CD8-positive, alpha-beta memory T cell (primary cell): ENCODE data around the gene TPP2. TPM values are rescaled to one million over a fixed set of nuclear protein-coding genes. Genes with fewer than 3 reads are reported as not detected.
A peak's percentile ranks its signal among the peaks of the same experiment; 100 is the strongest.

Experiments used
- CTCF ChIA-PET: fragments of 350-600 bp; sonication (Branson Sonifier 250); formaldehyde crosslinking; loops from one replicate; lab custom pipeline; 2021; ENCODE audit warnings: antibody characterized with exemption; lab: Charles Lee
- POLR2A ChIA-PET: fragments of 350-600 bp; sonication (Branson Sonifier 250); formaldehyde crosslinking; loops from one replicate; lab custom pipeline; 2021; ENCODE audit warnings: antibody characterized with exemption; lab: Charles Lee
- DNase-seq, 5 donors: peaks; one replicate each; pipeline versions ENCODE4 v3.0.0 to v3.0.0-alpha.2; 2020 to 2022; ENCODE audit warnings: mixed read lengths in 1 of 5
- H3K27ac ChIP-seq: one replicate; pipeline ENCODE4 v1.7.0; 2013; ENCODE audit warnings: low read depth, mild to moderate bottlenecking, low read length, moderate library complexity
- H3K27me3 ChIP-seq: 2 replicates; pipeline ENCODE4 v1.7.0; 2013; ENCODE audit warnings: low read length, mild to moderate bottlenecking; ENCODE audit not compliant: insufficient read depth, poor library complexity, severe bottlenecking
- H3K36me3 ChIP-seq: 2 replicates; pipeline ENCODE4 v1.7.0; 2013; ENCODE audit warnings: mild to moderate bottlenecking, low read length, moderate library complexity; ENCODE audit not compliant: insufficient read depth
- H3K4me1 ChIP-seq: 2 replicates; pipeline ENCODE4 v1.7.0; 2013; ENCODE audit warnings: mild to moderate bottlenecking, low read length, moderate library complexity; ENCODE audit not compliant: insufficient read depth
- H3K4me3 ChIP-seq: 2 replicates; pipeline ENCODE4 v1.7.0; 2013; ENCODE audit warnings: mild to moderate bottlenecking, low read length
- H3K9me3 ChIP-seq: 2 replicates; pipeline ENCODE4 v1.7.0; 2013; ENCODE audit warnings: mild to moderate bottlenecking, low read length
- H3K27ac Mint-ChIP-seq, 8 donors: one replicate each; pipeline ENCODE4 v1.8.0; 2020 to 2021; ENCODE audit warnings: mixed read lengths in 8 of 8, mild to moderate bottlenecking in 6 of 8, inconsistent platforms in 3 of 8, moderate library complexity in 3 of 8
- H3K27me3 Mint-ChIP-seq, 2 donors: one replicate each; pipeline ENCODE4 v1.8.0; 2020 to 2021; ENCODE audit warnings: mixed read lengths in 2 of 2, mild to moderate bottlenecking in 1 of 2, moderate library complexity in 1 of 2
- H3K36me3 Mint-ChIP-seq, 3 donors: one replicate each; pipeline ENCODE4 v1.8.0; 2020 to 2021; ENCODE audit warnings: mixed read lengths in 3 of 3, inconsistent platforms in 1 of 3, mild to moderate bottlenecking in 1 of 3
- H3K4me1 Mint-ChIP-seq, 3 donors: one replicate each; pipeline ENCODE4 v1.8.0; 2020 to 2021; ENCODE audit warnings: mixed read lengths in 3 of 3, inconsistent platforms in 1 of 3, mild to moderate bottlenecking in 1 of 3
- H3K4me3 Mint-ChIP-seq, 7 donors: one replicate each; pipeline ENCODE4 v1.8.0; 2020 to 2021; ENCODE audit warnings: mixed read lengths in 7 of 7, mild to moderate bottlenecking in 6 of 7, moderate library complexity in 4 of 7, inconsistent platforms in 2 of 7
- H3K9me3 Mint-ChIP-seq, 5 donors: one replicate each; pipeline ENCODE4 v1.8.0; 2020 to 2022; ENCODE audit warnings: mixed read lengths in 5 of 5, mild to moderate bottlenecking in 3 of 5, moderate library complexity in 2 of 5, inconsistent platforms in 1 of 5
- polyA plus RNA-seq: library from polyadenylated mRNA; unstranded; fragments of 300-500 nt; fragmentation: Illumina TruSeq; gene quantifications from one replicate; pipeline ENCODE4 v1.2.3, GENCODE V29; 2021
- total RNA-seq, 2 experiments: library from RNA; stranded (reverse); gene quantifications; one replicate each; pipeline ENCODE4 v1.2.3, GENCODE V29; 2021

Gene TPP2
- total and polyA plus RNA-seq, 3 experiments from 2014 or later = 63.5 to 77.7 (median 74.0) TPM

- Histone ChIP-seq H3K27me3 (no peaks in the 10 kb centered on the region), H3K9me3 (no peaks in the 10 kb centered on the region), H3K4me1 (no peaks in the 10 kb centered on the region), H3K36me3 (peaks cover 42% of the 10 kb centered on the region), H3K27ac (no peak overlapping the region), H3K4me3 (no peak overlapping the region)
- Mint-ChIP-seq H3K36me3 (peaks cover 5 to 89% (median 26%) of the 10 kb centered on the region in 3 donors), H3K27me3 (no peaks in the 10 kb centered on the region), H3K27ac (peak overlapping the region in 1 of 8 donors; percentile 27), H3K4me1 (peaks cover 1 to 4% (median 4%) of the 10 kb centered on the region in 3 donors), H3K9me3 (no peaks in the 10 kb centered on the region), H3K4me3 (no peak overlapping the region)
- CTCF ChIA-PET = interaction anchor here (2.0 kb wide), 1 partner anchor 50 kb away, joined by 10 read pairs; no protein-coding TSS in a partner anchor
- DNase-seq = no peak
- POLR2A ChIA-PET = no interaction called here
These were observed 45.2 kb downstream of the TPP2 start for GRCh38 chr13:102642029-102642428.

- H3K27ac ChIP-seq = no peak overlapping the region
- CTCF ChIA-PET = interaction anchor here (2.0 kb wide), 1 partner anchor 51 kb away, joined by 10 read pairs; no protein-coding TSS in a partner anchor
- peaks cover 3 to 89% (median 23%) of the 10 kb centered on the region in 3 donors for H3K36me3 Mint-ChIP-seq
- DNase-seq = no peak
- peaks cover 42% of the 10 kb centered on the region for H3K36me3 ChIP-seq
- no peaks in the 10 kb centered on the region for H3K9me3 Mint-ChIP-seq
- H3K4me3 ChIP-seq = no peak overlapping the region
- H3K4me1 ChIP-seq = no peaks in the 10 kb centered on the region
- H3K27me3 ChIP-seq = no peaks in the 10 kb centered on the region
- POLR2A ChIA-PET = interaction anchor here (0.7 kb wide), 1 partner anchor 46 kb away, joined by 3 read pairs; no protein-coding TSS in a partner anchor
- H3K4me1 Mint-ChIP-seq = peaks cover 1 to 4% (median 4%) of the 10 kb centered on the region in 3 donors
- no peaks in the 10 kb centered on the region for H3K9me3 ChIP-seq
- peak overlapping the region in 1 of 8 donors; percentile 43 for H3K27ac Mint-ChIP-seq
- H3K4me3 Mint-ChIP-seq = no peak overlapping the region
- H3K27me3 Mint-ChIP-seq = no peaks in the 10 kb centered on the region
These were observed 45.7 kb downstream of the TPP2 start for GRCh38 chr13:102642475-102642874.

- Mint-ChIP-seq H3K27me3 (no peaks in the 10 kb centered on the region), H3K27ac (peak overlapping the region in 4 of 8 donors; percentile 26 to 77 (median 35)), H3K36me3 (peaks cover 4 to 87% (median 22%) of the 10 kb centered on the region in 3 donors), H3K4me1 (peaks cover 1 to 4% (median 4%) of the 10 kb centered on the region in 3 donors), H3K9me3 (no peaks in the 10 kb centered on the region), H3K4me3 (no peak overlapping the region)
- CTCF ChIA-PET = interaction anchor here (2.0 kb wide), 1 partner anchor 52 kb away, joined by 10 read pairs; no protein-coding TSS in a partner anchor
- H3K27me3 ChIP-seq = no peaks in the 10 kb centered on the region
- no peaks in the 10 kb centered on the region for H3K4me1 ChIP-seq
- H3K36me3 ChIP-seq = peaks cover 40% of the 10 kb centered on the region
- POLR2A ChIA-PET = no interaction called here
- H3K27ac ChIP-seq = no peak overlapping the region
- no peak overlapping the region for H3K4me3 ChIP-seq
- DNase-seq = no peak
- H3K9me3 ChIP-seq = no peaks in the 10 kb centered on the region
These were observed 46.9 kb downstream of the TPP2 start for GRCh38 chr13:102643656-102644055.

GRCh38 chr13:102645701-102646100 is 48.9 kb downstream of the TPP2 start:
- no peak overlapping the region for H3K27ac Mint-ChIP-seq
- no peak overlapping the region for H3K4me3 Mint-ChIP-seq
- H3K27ac ChIP-seq = no peak overlapping the region
- peaks cover 4 to 91% (median 21%) of the 10 kb centered on the region in 3 donors for H3K36me3 Mint-ChIP-seq
- ChIA-PET CTCF (interaction anchor here (0.9 kb wide), 1 partner anchor 154 kb away, joined by 3 read pairs; no protein-coding TSS in a partner anchor), POLR2A (no interaction called here)
- H3K36me3 ChIP-seq = peaks cover 35% of the 10 kb centered on the region
- H3K4me1 ChIP-seq = no peaks in the 10 kb centered on the region
- DNase-seq = no peak
- H3K9me3 ChIP-seq = no peaks in the 10 kb centered on the region
- H3K27me3 Mint-ChIP-seq = no peaks in the 10 kb centered on the region
- H3K27me3 ChIP-seq = no peaks in the 10 kb centered on the region
- H3K4me1 Mint-ChIP-seq = peaks cover 1 to 6% (median 4%) of the 10 kb centered on the region in 3 donors
- no peaks in the 10 kb centered on the region for H3K9me3 Mint-ChIP-seq
- no peak overlapping the region for H3K4me3 ChIP-seq

- DNase-seq = no peak
- peaks cover 4 to 86% (median 23%) of the 10 kb centered on the region in 3 donors for H3K36me3 Mint-ChIP-seq
- no peaks in the 10 kb centered on the region for H3K27me3 ChIP-seq
- H3K9me3 ChIP-seq = no peaks in the 10 kb centered on the region
- H3K27me3 Mint-ChIP-seq = no peaks in the 10 kb centered on the region
- peaks cover 35% of the 10 kb centered on the region for H3K36me3 ChIP-seq
- no peak overlapping the region for H3K4me3 Mint-ChIP-seq
- no peaks in the 10 kb centered on the region for H3K9me3 Mint-ChIP-seq
- peak overlapping the region in 4 of 8 donors; percentile 24 to 86 (median 70) for H3K27ac Mint-ChIP-seq
- H3K27ac ChIP-seq = no peak overlapping the region
- ChIA-PET POLR2A (no interaction called here), CTCF (no interaction called here)
- no peaks in the 10 kb centered on the region for H3K4me1 ChIP-seq
- H3K4me3 ChIP-seq = no peak overlapping the region
- peaks cover 3 to 12% (median 7%) of the 10 kb centered on the region in 3 donors for H3K4me1 Mint-ChIP-seq
These were observed 51.3 kb downstream of the TPP2 start for GRCh38 chr13:102648046-102648445.

- Mint-ChIP-seq H3K4me3 (no peak overlapping the region), H3K27me3 (no peaks in the 10 kb centered on the region), H3K36me3 (peaks cover 4 to 72% (median 16%) of the 10 kb centered on the region in 3 donors), H3K4me1 (peaks cover 3 to 7% (median 3%) of the 10 kb centered on the region in 3 donors), H3K27ac (peak overlapping the region in 2 of 8 donors; percentile 21 to 22), H3K9me3 (no peaks in the 10 kb centered on the region)
- POLR2A ChIA-PET = no interaction called here
- no peak for DNase-seq
- Histone ChIP-seq H3K4me1 (no peaks in the 10 kb centered on the region), H3K4me3 (no peak overlapping the region), H3K27me3 (no peaks in the 10 kb centered on the region), H3K27ac (no peak overlapping the region), H3K9me3 (no peaks in the 10 kb centered on the region), H3K36me3 (peaks cover 31% of the 10 kb centered on the region)
- CTCF ChIA-PET = interaction anchor here (1.9 kb wide), 1 partner anchor 53 kb away, joined by 4 read pairs; the partner anchor contains the start of gene TPP2
These were observed 53.7 kb downstream of the TPP2 start for GRCh38 chr13:102650444-102650843.

- H3K4me1 Mint-ChIP-seq = peaks cover 3 to 7% (median 3%) of the 10 kb centered on the region in 3 donors
- H3K27ac Mint-ChIP-seq = peak overlapping the region in 3 of 8 donors; percentile 16 to 42 (median 23)
- H3K36me3 Mint-ChIP-seq = peaks cover 4 to 63% (median 14%) of the 10 kb centered on the region in 3 donors
- ChIA-PET CTCF (interaction anchor here (1.0 to 1.9 kb wide), 2 partner anchors 11 to 54 kb away, joined by 4 read pairs; partner anchors contain the start of gene TPP2), POLR2A (no interaction called here)
- no peak overlapping the region for H3K27ac ChIP-seq
- H3K4me3 Mint-ChIP-seq = no peak overlapping the region
- H3K27me3 Mint-ChIP-seq = no peaks in the 10 kb centered on the region
- DNase-seq = no peak
- no peaks in the 10 kb centered on the region for H3K4me1 ChIP-seq
- H3K27me3 ChIP-seq = no peaks in the 10 kb centered on the region
- H3K9me3 ChIP-seq = no peaks in the 10 kb centered on the region
- H3K36me3 ChIP-seq = peaks cover 27% of the 10 kb centered on the region
- H3K9me3 Mint-ChIP-seq = no peaks in the 10 kb centered on the region
- H3K4me3 ChIP-seq = no peak overlapping the region
These were observed 54.6 kb downstream of the TPP2 start for GRCh38 chr13:102651392-102651791.

GRCh38 chr13:102651892-102652291 is 55.1 kb downstream of the TPP2 start:
- Histone ChIP-seq H3K36me3 (peaks cover 24% of the 10 kb centered on the region), H3K27ac (no peak overlapping the region), H3K9me3 (no peaks in the 10 kb centered on the region), H3K4me3 (no peak overlapping the region), H3K27me3 (no peaks in the 10 kb centered on the region), H3K4me1 (no peaks in the 10 kb centered on the region)
- Mint-ChIP-seq H3K27me3 (no peaks in the 10 kb centered on the region), H3K36me3 (peaks cover 4 to 59% (median 13%) of the 10 kb centered on the region in 3 donors), H3K4me3 (no peak overlapping the region), H3K27ac (peak overlapping the region in 1 of 8 donors; percentile 54), H3K9me3 (no peaks in the 10 kb centered on the region), H3K4me1 (peaks cover 1 to 7% (median 3%) of the 10 kb centered on the region in 3 donors)
- ChIA-PET POLR2A (no interaction called here), CTCF (interaction anchor here (1.0 kb wide), 1 partner anchor 11 kb away, joined by 4 read pairs; no protein-coding TSS in a partner anchor)
- no peak for DNase-seq
